ENCODE measurements around the gene FGF8.

GRCh38 chr10:101760510-101760909, 15.4 kb downstream of the FGF8 start:
- no peak for TF ChIP-seq CTCF (IDR thresholded peaks at IDR 0.05)
- no peak for TF ChIP-seq REST (IDR thresholded peaks at IDR 0.05; ENCODE audit: insufficient read depth in 1 of 2, low read depth in 2 of 2, low read length in 1 of 2)
- no peak for TF ChIP-seq TCF7L2 (IDR thresholded peaks at IDR 0.05; ENCODE audit: low read depth, low read length)
